GDM1 (cell line): ENCODE measurements around the gene HDAC7.
"Not testable (repeated sequence)": the region's sequence is repeated elsewhere in the genome, so short reads cannot be mapped to it uniquely, and the experiment has no call there.

Source experiments
- DNase-seq: peaks from one replicate; lab custom pipeline; 2025; lab: John Stamatoyannopoulos, UW

The HDAC7 gene

DNA sequence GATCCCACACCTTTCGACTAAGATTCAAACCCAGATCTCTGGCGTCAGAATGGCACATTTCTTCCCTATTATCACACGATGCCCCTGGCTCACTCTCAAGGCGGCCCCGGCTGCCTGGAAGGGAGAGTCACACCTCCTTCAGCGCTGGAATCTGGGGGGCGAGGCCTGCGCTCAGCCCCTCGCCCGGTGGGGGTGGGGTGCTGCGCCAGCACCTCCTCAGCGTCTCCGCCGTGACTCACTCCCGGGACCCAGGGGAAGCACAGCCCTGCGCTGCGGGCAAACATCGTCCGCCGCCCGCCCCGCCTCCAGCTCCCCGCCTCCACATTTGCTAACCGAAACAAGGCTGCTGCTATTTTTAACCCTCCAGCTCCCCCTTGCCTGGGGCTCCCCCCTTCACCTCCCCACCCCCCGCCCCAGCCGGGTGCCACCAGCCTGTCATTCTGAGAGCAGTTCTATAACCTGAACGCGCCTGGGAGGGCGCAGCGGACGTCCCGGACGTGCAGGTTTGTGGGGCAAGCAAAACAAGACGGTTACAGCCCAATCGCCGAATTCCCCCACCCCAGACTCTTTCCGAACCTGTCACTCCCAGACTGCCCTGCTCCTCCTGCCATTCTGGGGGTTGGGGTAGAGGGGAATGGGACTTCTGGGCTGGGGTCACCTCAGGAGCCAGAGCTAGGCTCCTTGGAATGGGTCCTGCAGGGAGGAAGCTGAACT, 6.7 kb downstream of the HDAC7 start:
- peak; percentile 94 for DNase-seq

DNA sequence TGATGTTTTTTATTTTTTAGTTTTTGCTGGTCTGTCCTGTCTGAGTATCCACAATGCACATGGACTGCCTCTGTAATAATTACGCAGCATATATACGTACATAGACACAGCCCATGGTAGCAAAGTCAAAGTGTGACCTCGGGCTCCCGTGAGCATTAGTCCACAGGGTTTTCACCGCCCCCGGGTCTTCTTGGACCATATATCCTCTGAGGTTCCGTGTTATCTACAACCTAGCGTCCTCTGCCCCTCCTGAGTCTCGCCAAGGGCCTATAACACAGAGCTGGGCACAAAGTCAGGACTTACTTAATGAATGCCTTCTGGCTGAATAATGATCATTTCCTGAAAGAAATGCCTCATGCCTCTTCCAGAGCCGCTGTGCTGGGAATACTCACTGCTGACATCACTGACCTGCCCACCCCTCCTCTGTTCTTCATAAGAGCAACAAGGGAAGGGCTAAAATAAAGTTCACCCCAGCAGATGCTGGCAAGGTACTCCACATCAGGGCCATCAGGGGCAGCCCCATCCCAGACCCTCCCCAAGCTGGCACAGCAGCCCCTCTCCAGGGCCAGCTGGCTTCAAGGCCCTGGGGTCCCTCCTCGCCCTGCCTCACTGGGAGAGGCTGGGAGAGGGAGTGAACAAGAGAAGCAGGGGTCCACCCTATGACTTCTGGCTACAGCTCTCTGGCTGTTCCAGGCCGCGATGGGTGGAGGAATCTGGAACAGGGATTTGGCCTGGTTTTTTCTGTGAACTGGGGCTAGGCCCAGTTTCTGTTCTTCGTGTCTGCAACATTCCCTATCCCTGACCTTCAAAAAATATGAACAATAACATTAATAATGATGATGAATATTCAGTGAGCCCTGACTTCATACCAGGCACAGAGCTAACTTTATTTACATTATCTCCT, 7.9 kb downstream of the HDAC7 start:
- DNase-seq = no peak

DNA sequence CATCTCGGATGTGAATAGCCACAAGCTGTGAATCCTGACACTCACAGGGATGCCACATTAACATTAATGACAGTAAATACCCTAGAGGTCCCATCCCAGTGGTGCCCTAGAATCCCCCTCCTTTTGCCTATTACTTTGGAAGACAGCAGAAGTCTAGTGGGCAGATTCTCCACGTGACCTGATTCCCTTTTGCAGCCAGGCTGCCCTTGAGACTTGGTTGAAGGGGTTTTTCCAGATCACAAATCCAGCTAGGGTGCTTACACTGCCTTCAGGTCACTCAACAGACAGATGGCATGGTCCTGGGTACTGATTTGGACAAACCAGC, 8.7 kb downstream of the HDAC7 start:
- DNase-seq = no peak

DNA sequence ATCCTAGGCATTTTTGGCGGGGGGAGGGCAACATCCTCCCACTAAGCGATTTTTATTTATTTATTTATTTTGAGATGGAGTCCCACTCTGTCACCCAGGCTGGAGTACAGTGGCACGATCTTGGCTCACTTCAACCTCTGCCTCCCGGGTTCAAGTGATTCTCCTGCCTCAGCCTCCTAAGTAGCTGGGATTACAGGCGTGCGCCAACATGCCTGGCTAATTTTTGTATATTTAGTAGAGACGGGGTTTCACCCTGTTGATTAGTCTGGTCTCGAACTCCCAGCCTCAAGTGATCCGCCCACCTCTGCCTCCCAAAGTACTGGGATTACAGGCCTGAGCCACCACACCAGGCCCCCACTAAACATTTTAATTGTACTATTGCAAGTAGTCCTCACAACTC, 10.2 kb downstream of the HDAC7 start:
- DNase-seq = not testable (repeated sequence)

DNA sequence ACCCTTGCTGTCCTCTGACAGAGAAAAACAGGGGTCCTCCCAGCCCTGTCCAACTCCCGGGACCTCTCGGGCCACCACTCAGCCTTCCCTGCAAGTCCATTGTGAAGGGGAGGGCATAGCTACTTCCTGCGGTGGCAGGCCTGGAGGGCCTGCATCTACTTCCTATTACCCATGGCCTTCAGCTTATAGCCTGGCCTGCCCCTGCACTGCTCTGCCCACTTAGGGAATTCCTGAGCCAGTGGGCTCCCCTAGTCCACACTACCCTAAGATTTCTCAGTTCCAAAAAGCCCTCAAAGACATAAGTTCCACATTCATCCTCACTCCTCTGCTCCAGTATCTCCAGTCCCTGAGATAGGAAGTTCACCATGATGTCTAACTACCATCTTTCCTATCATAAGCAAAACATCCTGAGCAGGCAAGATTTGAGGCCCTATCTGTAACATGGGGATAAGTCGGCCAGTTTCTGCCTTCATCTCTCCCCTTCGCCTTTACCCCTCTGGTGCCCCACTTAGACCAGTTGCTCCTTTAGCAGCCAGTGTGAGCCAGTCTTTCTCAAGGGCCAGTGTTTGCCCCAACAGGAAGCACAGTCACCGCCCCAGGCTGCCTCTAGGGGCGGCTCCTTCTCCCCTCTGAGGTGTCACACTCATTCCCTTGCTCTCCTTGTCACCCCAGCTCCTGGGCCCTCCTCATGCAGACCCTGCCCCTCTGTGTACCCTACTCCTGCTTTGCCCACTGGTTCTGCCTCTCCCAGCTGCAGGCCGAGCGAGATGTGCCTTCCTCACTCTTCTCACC, 10.9 kb downstream of the HDAC7 start:
- no peak for DNase-seq

DNA sequence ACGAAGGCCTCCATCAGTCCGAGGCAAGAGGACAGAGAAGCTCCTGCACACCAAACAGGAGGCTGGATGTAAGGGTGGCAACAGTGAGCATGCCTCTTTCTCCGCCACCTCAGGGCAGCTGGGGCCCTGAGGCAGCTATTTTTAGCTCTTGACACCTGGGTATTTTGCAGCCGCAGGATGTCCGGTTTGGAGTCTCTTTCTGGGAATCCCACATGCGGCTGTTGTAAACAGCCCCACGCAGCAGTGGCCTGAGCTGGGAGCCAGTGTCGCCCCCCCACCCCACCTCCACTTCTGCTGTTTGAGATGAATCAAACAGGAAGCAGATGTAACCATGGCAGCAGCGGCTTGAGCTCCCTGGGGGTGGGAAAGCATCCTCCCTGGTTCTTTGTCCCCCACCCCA, 11.7 kb downstream of the HDAC7 start:
- DNase-seq = peak; percentile 56

DNA sequence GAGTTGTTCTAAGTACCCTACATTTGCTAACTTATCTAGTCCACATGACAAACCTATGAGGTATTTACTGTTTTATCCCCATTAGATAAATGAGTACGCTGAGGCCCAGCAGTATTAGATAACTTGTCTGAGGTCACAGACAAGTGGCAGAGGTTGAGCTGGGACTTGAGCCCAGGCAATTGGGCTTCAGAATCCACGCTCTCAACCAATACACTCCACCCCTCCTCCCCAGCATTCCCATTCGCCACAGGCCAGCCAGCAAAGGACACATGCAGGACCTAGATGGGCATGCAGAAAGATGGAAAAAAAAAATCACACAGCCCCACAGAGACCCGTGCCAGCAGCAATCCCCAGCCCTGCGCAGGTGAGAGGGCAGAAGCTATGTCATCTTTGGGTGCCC, 12.4 kb downstream of the HDAC7 start:
- no peak for DNase-seq

DNA sequence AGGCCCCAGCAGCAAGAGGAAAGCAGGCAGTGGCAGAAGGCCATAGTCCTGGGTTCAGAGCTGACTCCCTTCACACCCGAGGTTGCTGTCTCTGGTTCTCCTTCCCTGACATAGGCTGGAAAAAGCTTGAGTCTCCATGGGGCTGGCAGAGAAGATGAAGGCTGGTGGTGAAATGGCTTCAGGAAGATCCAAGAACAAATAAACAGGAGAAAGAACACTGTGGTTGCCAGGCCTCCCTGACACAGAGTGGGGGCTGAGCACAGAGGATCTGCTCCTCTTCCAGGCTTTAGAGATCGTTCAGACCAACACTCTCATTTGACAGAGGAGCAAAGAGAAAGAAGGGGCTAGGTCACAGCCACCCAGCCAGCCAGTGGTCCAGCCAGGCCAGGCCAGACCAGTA, 14.3 kb downstream of the HDAC7 start:
- no peak for DNase-seq

DNA sequence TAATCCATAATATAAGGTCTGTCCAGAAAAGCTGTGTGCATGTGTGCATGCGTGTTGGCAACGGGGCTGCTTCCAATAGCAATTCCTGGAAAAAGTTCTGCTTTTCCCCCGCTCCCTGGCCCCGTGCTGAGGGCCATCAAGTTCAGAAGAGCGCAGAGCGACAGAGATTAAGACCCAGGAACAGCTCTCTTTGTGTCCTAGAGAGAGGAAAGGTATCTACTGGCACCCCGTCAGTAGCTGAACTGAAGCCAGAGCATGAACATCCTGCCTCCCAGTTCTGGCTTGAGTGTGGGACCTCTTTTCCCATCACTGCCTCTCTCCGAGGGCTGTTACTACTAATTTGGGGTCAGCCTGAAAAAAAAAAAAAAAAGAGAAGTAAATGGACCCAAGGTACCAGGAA, 15.5 kb downstream of the HDAC7 start:
- no peak for DNase-seq

DNA sequence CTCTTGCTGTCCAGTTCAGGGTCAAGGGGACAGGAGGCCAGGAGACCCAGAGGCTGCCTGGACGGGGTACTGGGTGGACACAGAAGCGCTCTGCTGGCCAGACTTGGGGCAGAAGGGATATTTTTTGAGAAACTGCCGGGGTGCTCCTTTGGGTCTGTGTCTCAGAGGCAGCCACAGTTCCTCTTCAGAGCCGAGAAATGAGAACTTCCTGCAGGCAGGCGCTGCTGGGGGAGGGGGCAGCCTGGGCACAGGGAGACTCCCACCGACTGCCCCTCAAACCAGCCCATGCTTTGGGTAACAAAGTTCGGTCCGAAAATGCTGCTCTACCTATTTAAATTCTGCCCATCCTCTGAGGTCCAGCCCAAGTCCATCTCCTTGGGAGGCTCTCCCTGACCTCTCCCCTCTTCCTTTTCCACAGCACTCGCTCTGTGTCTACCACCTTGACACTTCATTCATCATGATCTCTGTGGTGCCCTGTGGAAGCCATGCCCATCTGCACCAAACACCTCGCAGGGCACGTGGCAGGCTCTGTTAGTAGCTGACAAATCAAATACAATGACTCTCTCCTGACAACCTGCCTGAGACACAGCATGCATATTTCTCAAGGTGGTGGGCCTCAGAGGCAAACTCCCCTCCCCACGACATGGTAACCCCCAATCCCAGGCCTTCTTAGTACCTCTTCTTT, 16.4 kb downstream of the HDAC7 start:
- DNase-seq = peak; percentile 15

DNA sequence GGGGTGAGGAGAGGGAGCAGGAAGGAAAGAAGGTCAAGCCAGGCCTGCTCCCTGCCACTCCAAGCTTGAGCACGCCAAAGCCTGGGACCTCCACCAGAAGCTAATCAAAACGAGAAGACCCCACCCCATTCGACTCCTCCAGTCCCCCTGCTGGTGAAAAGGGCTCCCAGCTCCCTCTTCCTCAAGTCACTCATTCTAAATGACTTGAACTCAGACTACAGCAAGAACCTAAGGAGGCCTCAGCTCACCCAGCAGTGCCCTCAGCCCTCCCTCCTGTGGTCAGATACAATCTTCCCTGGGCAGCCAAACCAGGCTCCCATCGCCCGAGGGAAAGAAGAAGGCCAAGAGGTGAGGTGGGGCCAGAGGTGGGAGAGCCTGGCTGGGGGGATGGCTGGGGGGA, 17.4 kb downstream of the HDAC7 start:
- no peak for DNase-seq

DNA sequence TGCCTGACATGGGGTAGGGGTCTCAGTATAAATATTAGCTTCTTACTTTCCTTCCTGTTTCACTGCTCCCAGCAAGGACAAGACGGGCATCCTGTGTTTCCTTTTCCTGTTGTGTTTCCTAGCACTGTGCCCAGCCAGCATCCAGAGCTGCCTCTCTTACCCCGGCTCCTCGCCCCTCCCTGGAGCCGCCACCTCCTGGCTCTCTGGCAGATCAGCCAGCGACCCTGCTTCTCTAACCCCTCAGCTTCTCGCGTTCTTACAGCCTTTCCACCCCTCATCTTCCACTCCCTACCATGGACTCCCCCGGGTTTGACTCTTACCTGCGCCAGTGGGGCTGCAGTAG, 17.8 kb downstream of the HDAC7 start:
- no peak for DNase-seq

DNA sequence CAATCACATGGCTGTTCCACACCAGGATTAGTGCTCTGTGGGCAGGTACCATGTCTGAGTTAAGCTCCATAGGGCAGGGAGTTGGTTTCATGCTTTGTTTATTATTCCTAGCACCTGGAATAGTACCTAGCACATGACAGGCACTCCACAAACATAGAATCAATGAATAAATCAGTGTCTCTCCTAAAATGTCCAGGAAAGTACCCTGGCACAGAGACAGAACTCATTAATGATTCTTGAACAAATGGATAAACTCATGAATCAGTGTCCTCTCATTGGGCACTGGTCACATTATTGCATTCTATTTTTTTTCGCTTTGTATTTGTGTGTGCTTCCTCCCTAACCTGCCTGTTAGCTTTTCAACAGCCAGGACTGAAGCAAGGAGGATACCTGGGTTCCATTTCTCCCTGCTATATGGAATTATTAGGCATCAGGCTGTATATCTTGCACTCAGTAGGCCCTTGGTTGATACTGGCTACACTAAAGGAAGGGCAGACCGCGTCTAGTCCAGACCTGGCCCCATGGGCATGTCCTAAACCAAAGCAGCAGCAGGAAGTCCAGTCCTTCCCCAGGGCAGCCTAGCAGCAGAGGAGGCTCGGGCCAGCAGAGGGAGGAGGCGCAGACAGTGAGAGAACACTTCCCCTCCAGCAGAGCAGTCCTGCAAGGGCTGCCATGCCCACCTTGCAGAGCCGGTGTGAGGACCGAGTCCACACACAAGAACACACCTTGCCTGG, 18.4 kb downstream of the HDAC7 start:
- no peak for DNase-seq

DNA sequence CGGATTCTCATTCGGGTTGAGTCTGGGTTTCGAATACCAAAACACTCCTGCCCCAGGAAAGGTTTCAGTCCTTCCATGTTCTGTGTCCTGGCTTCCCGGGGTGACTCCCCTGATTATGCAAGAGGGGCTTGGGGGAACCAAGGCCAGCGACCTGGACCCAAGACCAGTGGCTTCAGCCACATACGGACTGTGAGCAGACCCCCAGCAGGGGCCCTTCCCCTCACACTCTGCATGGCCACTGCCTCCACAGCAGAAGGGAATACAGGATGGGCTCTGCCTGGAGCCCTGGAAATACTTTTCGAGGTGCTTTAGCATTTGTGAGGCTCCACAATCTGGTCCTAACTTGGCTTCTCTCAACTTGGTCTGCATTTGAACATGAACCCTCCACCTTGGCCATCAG, 19.1 kb downstream of the HDAC7 start:
- no peak for DNase-seq

DNA sequence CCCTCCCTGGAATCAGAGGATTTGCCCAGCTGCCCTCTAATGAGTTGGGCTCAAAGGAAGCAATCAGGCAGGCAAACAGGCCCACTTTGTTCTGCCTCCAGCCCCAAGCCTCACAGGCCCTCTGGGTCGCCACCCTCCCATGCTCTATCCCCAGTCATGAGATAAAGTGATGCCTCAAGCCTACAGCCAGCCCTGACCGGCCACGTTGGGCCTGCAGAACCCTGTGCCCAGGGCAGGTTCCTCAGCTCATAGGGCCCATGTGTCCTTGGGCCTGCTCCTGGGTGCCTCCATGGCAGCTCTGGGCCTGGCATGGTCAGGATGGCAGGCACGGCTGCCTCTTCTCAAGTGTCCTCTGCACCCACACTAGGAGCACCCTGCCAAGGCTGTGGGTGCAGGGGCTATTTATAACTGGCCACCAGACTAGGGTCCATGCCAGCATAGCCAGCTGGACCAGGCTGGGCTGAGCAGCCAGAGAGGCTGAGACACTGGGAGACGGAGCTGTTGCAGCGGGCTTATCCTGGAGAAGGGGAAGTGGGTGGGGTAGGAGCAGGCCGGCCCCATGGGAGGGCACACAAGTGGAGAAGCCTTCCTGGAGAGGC, 20.2 kb downstream of the HDAC7 start:
- DNase-seq = no peak

DNA sequence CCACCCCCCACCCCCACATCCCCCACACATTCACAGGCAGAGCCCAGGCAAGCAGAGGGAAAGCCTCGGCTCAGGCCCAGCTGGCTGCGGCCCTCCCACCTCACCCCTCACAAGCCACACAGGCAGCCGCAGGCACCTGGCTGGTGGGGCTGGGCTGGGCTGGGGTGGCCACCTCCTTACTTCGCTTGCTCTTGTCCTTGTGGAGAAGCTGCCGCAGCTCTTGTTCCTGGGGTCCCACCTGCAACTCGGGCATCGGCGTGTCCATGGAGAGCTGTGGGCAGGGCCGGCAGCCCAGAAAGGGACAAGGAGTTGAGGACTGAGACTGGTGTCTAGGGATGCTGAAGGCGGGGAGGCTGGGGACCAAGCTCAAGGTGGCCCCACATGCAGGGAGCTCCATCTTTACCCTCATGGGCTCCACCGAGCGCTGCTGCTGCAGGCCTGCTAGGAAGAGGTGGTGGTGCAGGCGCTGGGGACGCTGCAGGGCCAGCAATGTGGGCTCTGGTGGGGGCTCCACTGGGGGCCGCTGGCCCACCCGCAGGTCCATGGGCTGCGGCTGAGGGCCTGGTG, 21.2 kb downstream of the HDAC7 start:
- DNase-seq = no peak

DNA sequence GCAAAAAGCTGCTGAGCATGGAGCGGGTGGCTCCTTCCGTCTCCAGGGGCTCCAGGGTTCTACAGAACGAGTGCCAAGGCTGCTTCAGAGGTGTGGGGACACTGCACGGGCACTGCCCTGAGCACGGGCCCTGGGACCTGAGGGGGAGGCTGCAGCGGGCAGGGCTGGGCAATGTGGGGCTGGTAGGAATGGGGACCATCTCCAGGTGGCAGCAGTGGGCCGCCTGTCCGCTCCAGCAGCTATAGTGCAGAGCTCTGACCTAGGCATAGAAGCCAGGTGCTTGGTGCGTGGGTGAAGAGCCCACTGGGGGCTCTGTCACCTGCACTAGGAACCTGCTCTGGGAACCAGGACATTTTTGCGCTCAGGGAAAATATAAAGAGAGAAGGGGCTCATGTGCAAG, 22.3 kb downstream of the HDAC7 start:
- no peak for DNase-seq

DNA sequence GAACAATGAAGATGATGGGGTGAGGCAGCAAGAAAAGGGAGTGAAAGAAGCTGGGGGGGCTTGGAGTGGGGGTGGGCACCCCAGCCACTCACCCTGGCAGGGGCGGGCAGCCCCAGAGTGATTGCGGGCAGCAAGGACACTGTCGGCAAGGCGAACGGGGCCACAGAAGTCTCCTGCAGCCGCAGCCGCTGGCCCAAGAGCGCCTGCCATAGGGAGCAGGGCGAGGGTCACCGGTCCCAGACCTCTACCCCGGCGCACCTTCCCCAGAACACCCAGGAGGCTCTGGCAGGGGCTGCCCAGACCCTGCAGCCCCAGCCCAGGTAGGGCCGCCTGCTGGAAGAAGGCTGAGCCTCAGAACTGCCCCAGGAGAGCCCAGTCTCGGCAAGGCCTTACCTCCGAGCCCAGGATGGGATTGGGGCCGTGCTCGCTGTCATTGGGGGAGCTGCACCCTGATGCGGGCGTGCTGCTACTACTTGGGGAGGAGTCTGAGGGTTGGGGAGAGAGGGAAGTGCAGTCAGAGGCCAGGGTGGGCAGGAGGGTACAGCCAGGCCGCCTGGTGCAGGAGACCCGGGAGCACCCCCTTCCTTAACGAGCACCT, 23.8 kb downstream of the HDAC7 start:
- no peak for DNase-seq

DNA sequence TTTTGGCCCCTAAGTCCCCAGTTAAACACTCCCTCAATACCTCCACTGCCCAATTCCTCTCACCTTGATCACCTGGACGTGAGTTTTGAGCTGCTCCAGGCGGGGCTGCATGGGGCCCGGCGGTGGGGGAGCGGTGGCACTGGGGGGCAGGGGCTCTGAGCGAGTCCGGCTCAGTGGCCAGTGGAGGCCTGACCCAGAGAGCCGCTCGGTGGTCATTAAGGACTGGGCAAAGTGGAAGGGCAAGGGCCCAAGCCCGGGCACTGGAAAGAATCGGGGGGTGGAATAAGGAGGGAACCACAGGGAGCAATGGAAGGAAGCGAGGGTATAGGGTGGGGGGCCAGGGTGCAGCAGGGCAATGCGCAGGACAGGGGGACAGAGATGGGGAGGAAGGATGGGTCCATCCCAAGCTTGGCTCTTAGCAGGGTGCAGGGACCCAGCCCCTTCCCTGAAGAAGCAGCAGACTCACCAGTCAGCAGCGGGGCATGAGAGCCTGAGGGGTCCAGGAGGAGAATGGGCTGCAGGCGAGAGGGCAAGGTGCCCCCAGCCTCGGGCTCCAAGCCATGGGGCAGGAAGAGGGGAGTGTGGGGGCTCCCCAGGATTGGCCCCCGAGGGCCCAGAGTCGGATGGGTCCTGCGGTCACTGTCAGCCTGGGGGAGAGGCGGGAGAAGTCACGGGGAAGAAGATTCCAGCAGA, 24.4 kb downstream of the HDAC7 start:
- DNase-seq = no peak

DNA sequence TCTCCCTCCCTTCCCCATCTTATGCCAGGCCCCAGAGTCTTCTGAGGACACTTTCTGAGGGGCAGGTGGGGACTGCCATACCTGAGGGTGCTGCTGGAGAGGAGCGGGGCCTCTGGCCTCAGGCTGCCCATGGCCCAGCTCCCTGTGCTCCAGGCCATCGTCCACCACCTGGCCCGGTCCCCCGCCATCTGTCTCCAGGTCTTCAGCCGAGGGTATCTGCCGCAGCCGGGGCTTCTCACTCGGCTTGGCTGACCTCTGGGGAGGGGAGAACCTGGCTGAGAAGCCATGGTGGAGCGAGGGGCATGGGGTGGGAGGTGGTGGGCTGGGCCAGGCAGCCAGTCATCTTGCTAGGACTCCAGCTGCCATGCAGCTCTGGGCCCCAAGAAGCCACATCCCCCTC, 25.0 kb downstream of the HDAC7 start:
- DNase-seq = no peak
